ES-I3 (cell line): ENCODE measurements around the gene GSTM3.
"Not testable (repeated sequence)": the region's sequence is repeated elsewhere in the genome, so short reads cannot be mapped to it uniquely, and the experiment has no call there.

Experiments
- H3K36me3 ChIP-seq: 2 replicates; pipeline ENCODE4 v1.6.1; 2013; ENCODE audit warnings: mild to moderate bottlenecking, low read length, control low read depth, moderate library complexity; ENCODE audit not compliant: insufficient read depth
- H3K4me1 ChIP-seq: 2 replicates; pipeline ENCODE4 v1.6.1; 2013; ENCODE audit warnings: mild to moderate bottlenecking, control low read depth, low read length; ENCODE audit not compliant: insufficient read depth
- H3K9ac ChIP-seq: 2 replicates; pipeline ENCODE4 v1.6.1; 2013; ENCODE audit warnings: low read depth, mild to moderate bottlenecking, low read length, moderate library complexity
- H3K9me3 ChIP-seq: 2 replicates; pipeline ENCODE4 v1.6.1; 2013; ENCODE audit warnings: mild to moderate bottlenecking, low read length, moderate library complexity; ENCODE audit not compliant: control insufficient read depth, insufficient read depth

GSTM3 gene

GRCh38 chr1:109717729-109718128 is 23.1 kb downstream of the GSTM3 start:
- Histone ChIP-seq H3K9ac (no peak overlapping the region), H3K9me3 (no peaks in the 10 kb centered on the region), H3K36me3 (no peaks in the 10 kb centered on the region), H3K4me1 (no peaks in the 10 kb centered on the region)

GRCh38 chr1:109716570-109717090 is 24.2 kb downstream of the GSTM3 start:
- Histone ChIP-seq H3K9me3 (no peaks in the 10 kb centered on the region), H3K4me1 (no peaks in the 10 kb centered on the region), H3K9ac (no peak overlapping the region), H3K36me3 (no peaks in the 10 kb centered on the region)

GRCh38 chr1:109716121-109716520 is 24.7 kb downstream of the GSTM3 start:
- no peaks in the 10 kb centered on the region for H3K4me1 ChIP-seq

GRCh38 chr1:109714661-109715372 is 26.0 kb downstream of the GSTM3 start:
- no peaks in the 10 kb centered on the region for H3K9me3 ChIP-seq
- H3K36me3 ChIP-seq: no peaks in the 10 kb centered on the region
- H3K9ac ChIP-seq: no peak overlapping the region
- no peaks in the 10 kb centered on the region for H3K4me1 ChIP-seq

More at GRCh38 chr1:109716121-109716520, 24.7 kb downstream of the GSTM3 start:
- H3K36me3 ChIP-seq: no peaks in the 10 kb centered on the region
- no peaks in the 10 kb centered on the region for H3K9me3 ChIP-seq
- no peak overlapping the region for H3K9ac ChIP-seq

GRCh38 chr1:109713636-109714035 is 27.2 kb downstream of the GSTM3 start:
- H3K4me1 ChIP-seq: no peaks in the 10 kb centered on the region
- no peaks in the 10 kb centered on the region for H3K36me3 ChIP-seq
- H3K9ac ChIP-seq: no peak overlapping the region
- no peaks in the 10 kb centered on the region for H3K9me3 ChIP-seq

- no peaks in the 10 kb centered on the region for H3K4me1 ChIP-seq
- no peaks in the 10 kb centered on the region for H3K36me3 ChIP-seq
- peaks cover 2% of the 10 kb centered on the region; the same call in 1 of the 2 replicates for H3K9me3 ChIP-seq
- H3K9ac ChIP-seq: no peak overlapping the region
Measured at GRCh38 chr1:109712321-109712864, 28.4 kb downstream of the GSTM3 start.

GRCh38 chr1:109711593-109712320 is 29.1 kb downstream of the GSTM3 start, which contains the start of gene GSTM5:
GSTM5 (plus strand) TSS chr1:109712251; CDS start chr1:109712313, 62 bp downstream.
- H3K9me3 ChIP-seq, H3K4me1 ChIP-seq, H3K36me3 ChIP-seq, H3K9ac ChIP-seq: not testable (repeated sequence)

- not testable (repeated sequence) for H3K36me3 ChIP-seq, H3K4me1 ChIP-seq, H3K9me3 ChIP-seq, H3K9ac ChIP-seq
Measured at GRCh38 chr1:109709822-109710221, 31.0 kb downstream of the GSTM3 start.

GRCh38 chr1:109708949-109709348 is 31.9 kb downstream of the GSTM3 start:
- not testable (repeated sequence) for H3K9me3 ChIP-seq, H3K9ac ChIP-seq, H3K36me3 ChIP-seq, H3K4me1 ChIP-seq

GRCh38 chr1:109705411-109705810 is 35.4 kb downstream of the GSTM3 start:
- H3K36me3 ChIP-seq: no peaks in the 10 kb centered on the region
- H3K4me1 ChIP-seq: no peaks in the 10 kb centered on the region
- H3K9me3 ChIP-seq: peaks cover 2% of the 10 kb centered on the region; the same call in 1 of the 2 replicates
- no peak overlapping the region for H3K9ac ChIP-seq

- H3K4me1 ChIP-seq: no peaks in the 10 kb centered on the region
Measured at GRCh38 chr1:109704173-109704572, 36.7 kb downstream of the GSTM3 start.

GRCh38 chr1:109702940-109703339 is 37.9 kb downstream of the GSTM3 start:
- H3K9me3 ChIP-seq, H3K9ac ChIP-seq, H3K4me1 ChIP-seq: not testable (repeated sequence)

More at GRCh38 chr1:109704173-109704572, 36.7 kb downstream of the GSTM3 start:
- H3K9ac ChIP-seq: no peak overlapping the region
- H3K9me3 ChIP-seq: peaks cover 2% of the 10 kb centered on the region; the same call in 1 of the 2 replicates
- H3K36me3 ChIP-seq: no peaks in the 10 kb centered on the region

GRCh38 chr1:109697861-109698260 is 43.0 kb downstream of the GSTM3 start:
- H3K36me3 ChIP-seq, H3K4me1 ChIP-seq, H3K9me3 ChIP-seq, H3K9ac ChIP-seq: not testable (repeated sequence)

More at GRCh38 chr1:109702940-109703339, 37.9 kb downstream of the GSTM3 start:
- not testable (repeated sequence) for H3K36me3 ChIP-seq

- Histone ChIP-seq H3K4me1 (no peaks in the 10 kb centered on the region), H3K9me3 (no peaks in the 10 kb centered on the region), H3K36me3 (no peaks in the 10 kb centered on the region), H3K9ac (no peak overlapping the region)
Measured at GRCh38 chr1:109697066-109697465, 43.8 kb downstream of the GSTM3 start.
